Measurements from ENCODE around the gene SUPV3L1. TPM values are rescaled to one million over a fixed set of nuclear protein-coding genes. Genes with fewer than 3 reads are reported as not detected.

Gene SUPV3L1
- total and polyA plus RNA-seq, 9 of the 15 experiments (the other 6 are each of a cell fraction or from before 2014, with no cell fraction given), result 45.2 to 156 (median 92.6) TPM

DNA sequence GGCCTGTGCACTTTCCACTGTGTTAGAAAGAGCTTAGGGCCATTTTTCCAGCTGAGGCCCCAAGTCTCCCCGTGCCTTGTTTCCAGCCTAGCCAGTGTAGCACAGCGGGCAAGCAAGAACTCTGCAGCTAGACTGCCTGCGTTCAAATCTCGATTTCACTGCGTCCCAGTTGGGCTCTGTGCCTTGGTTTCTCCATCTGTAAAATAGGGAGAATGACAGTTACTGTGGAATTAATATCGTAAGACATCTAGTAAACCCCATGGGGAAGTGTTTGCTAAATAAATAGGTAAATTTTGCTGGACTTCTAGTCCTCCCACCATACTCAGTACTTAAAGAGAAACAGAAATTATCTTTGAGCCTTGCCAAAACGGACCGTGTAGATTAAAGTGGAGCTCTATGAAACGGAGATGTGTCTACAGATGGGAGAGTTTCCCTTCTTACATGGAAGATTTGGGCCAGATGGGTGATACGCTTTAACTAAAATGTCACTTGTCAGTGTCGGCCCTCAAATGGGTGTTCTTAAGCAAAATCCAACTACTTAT, 36.6 kb downstream of the SUPV3L1 start (continued):
- TF ChIP-seq NEUROD1 (IDR thresholded peaks at IDR 0.05; ENCODE audit: borderline replicate concordance, low read depth, low read length, partially characterized antibody) (no peak), NCOA6 (IDR thresholded peaks at IDR 0.05) (no peak), POLR2AphosphoS2 (IDR thresholded peaks at IDR 0.05; ENCODE audit: low read length) (no peak), RFX7 (CRISPR knock-in tag; IDR thresholded peaks at IDR 0.05) (no peak), SRF (CRISPR knock-in tag; IDR thresholded peaks at IDR 0.05) (0 out of 4 replicates have a peak, but pooled peaks of 1 of the 2 experiments have one; percentile 27), ZSCAN29 (IDR thresholded peaks at IDR 0.05) (no peak), ZSCAN32 (CRISPR knock-in tag; IDR thresholded peaks at IDR 0.05) (no peak), RBM15 (IDR thresholded peaks at IDR 0.05; ENCODE audit: insufficient read depth, low read length) (no peak)
- TF ChIP-seq, protein P1, sequence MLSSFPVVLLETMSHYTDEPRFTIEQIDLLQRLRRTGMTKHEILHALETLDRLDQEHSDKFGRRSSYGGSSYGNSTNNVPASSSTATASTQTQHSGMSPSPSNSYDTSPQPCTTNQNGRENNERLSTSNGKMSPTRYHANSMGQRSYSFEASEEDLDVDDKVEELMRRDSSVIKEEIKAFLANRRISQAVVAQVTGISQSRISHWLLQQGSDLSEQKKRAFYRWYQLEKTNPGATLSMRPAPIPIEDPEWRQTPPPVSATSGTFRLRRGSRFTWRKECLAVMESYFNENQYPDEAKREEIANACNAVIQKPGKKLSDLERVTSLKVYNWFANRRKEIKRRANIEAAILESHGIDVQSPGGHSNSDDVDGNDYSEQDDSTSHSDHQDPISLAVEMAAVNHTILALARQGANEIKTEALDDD (IDR thresholded peaks at IDR 0.05), result no peak
- TF ChIP-seq, protein P2, sequence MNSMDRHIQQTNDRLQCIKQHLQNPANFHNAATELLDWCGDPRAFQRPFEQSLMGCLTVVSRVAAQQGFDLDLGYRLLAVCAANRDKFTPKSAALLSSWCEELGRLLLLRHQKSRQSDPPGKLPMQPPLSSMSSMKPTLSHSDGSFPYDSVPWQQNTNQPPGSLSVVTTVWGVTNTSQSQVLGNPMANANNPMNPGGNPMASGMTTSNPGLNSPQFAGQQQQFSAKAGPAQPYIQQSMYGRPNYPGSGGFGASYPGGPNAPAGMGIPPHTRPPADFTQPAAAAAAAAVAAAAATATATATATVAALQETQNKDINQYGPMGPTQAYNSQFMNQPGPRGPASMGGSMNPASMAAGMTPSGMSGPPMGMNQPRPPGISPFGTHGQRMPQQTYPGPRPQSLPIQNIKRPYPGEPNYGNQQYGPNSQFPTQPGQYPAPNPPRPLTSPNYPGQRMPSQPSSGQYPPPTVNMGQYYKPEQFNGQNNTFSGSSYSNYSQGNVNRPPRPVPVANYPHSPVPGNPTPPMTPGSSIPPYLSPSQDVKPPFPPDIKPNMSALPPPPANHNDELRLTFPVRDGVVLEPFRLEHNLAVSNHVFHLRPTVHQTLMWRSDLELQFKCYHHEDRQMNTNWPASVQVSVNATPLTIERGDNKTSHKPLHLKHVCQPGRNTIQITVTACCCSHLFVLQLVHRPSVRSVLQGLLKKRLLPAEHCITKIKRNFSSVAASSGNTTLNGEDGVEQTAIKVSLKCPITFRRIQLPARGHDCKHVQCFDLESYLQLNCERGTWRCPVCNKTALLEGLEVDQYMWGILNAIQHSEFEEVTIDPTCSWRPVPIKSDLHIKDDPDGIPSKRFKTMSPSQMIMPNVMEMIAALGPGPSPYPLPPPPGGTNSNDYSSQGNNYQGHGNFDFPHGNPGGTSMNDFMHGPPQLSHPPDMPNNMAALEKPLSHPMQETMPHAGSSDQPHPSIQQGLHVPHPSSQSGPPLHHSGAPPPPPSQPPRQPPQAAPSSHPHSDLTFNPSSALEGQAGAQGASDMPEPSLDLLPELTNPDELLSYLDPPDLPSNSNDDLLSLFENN (IDR thresholded peaks at IDR 0.05; ENCODE audit: low read depth in 2 of 2, low read length in 2 of 2), result no peak
- TF ChIP-seq, protein P3, sequence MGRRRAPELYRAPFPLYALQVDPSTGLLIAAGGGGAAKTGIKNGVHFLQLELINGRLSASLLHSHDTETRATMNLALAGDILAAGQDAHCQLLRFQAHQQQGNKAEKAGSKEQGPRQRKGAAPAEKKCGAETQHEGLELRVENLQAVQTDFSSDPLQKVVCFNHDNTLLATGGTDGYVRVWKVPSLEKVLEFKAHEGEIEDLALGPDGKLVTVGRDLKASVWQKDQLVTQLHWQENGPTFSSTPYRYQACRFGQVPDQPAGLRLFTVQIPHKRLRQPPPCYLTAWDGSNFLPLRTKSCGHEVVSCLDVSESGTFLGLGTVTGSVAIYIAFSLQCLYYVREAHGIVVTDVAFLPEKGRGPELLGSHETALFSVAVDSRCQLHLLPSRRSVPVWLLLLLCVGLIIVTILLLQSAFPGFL (CRISPR knock-in tag; IDR thresholded peaks at IDR 0.05), result no peak
- TF ChIP-seq, protein P4, sequence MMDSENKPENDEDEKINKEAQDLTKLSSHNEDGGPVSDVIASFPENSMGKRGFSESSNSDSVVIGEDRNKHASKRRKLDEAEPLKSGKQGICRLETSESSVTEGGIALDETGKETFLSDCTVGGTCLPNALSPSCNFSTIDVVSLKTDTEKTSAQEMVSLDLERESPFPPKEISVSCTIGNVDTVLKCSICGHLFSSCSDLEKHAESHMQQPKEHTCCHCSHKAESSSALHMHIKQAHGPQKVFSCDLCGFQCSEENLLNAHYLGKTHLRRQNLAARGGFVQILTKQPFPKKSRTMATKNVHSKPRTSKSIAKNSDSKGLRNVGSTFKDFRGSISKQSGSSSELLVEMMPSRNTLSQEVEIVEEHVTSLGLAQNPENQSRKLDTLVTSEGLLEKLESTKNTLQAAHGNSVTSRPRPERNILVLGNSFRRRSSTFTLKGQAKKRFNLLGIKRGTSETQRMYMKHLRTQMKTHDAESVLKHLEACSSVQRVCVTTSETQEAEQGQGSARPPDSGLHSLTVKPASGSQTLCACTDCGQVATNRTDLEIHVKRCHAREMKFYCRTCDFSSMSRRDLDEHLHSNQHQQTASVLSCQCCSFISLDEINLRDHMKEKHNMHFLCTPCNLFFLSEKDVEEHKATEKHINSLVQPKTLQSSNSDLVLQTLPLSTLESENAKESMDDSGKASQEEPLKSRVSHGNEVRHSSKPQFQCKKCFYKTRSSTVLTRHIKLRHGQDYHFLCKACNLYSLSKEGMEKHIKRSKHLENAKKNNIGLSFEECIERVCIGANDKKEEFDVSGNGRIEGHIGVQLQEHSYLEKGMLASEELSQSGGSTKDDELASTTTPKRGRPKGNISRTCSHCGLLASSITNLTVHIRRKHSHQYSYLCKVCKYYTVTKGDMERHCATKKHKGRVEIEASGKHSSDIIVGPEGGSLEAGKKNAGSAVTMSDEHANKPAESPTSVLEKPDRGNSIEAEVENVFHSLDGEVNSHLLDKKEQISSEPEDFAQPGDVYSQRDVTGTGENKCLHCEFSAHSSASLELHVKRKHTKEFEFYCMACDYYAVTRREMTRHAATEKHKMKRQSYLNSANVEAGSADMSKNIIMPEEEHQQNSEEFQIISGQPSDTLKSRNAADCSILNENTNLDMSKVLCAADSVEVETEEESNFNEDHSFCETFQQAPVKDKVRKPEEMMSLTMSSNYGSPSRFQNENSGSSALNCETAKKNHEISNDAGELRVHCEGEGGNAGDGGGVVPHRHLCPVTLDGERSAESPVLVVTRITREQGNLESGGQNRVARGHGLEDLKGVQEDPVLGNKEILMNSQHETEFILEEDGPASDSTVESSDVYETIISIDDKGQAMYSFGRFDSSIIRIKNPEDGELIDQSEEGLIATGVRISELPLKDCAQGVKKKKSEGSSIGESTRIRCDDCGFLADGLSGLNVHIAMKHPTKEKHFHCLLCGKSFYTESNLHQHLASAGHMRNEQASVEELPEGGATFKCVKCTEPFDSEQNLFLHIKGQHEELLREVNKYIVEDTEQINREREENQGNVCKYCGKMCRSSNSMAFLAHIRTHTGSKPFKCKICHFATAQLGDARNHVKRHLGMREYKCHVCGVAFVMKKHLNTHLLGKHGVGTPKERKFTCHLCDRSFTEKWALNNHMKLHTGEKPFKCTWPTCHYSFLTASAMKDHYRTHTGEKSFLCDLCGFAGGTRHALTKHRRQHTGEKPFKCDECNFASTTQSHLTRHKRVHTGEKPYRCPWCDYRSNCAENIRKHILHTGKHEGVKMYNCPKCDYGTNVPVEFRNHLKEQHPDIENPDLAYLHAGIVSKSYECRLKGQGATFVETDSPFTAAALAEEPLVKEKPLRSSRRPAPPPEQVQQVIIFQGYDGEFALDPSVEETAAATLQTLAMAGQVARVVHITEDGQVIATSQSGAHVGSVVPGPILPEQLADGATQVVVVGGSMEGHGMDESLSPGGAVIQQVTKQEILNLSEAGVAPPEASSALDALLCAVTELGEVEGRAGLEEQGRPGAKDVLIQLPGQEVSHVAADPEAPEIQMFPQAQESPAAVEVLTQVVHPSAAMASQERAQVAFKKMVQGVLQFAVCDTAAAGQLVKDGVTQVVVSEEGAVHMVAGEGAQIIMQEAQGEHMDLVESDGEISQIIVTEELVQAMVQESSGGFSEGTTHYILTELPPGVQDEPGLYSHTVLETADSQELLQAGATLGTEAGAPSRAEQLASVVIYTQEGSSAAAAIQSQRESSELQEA (IDR thresholded peaks at IDR 0.05; ENCODE audit: low read depth), result no peak

All from K562 (cell line).